ENCODE measurements around the gene ADAMTS19.
"Not testable (repeated sequence)": the region's sequence is repeated elsewhere in the genome, so short reads cannot be mapped to it uniquely, and the experiment has no call there.

The ADAMTS19 gene

DNA sequence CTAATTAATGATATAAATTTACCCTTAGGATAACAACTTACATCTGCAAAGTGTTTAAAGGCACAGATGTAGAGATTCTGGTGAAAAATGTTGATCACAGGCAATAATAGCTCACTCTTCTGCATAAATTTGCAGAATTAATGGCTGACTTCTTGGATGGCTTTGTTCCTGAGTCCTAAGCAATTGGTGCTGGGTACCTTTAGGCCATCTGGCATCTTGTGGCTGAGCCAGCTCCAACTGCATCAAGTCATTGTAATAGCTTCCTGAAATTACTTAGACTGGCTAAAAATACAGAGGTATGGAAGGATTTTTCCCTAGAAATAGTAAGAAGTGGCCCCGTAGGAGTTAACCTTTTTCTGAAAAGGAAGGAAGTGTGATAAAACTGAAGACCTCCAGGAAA lies 169.5 kb downstream of the ADAMTS19 start:
- H3F3A ChIP-seq (ENCODE audit: control insufficient read depth, insufficient read depth), result no peaks in the 10 kb centered on the region
- H3K27ac ChIP-seq (ENCODE audit: low read depth, low read length), result no peak overlapping the region
- no peaks in the 10 kb centered on the region for H4K20me1 ChIP-seq (ENCODE audit: control insufficient read depth, insufficient read depth, low read depth, low read length)
- H3K36me3 ChIP-seq (ENCODE audit: control insufficient read depth, low read length), result no peaks in the 10 kb centered on the region
- H3K4me2 ChIP-seq (ENCODE audit: low read length), result no peak overlapping the region
- TF ChIP-seq, protein P1, sequence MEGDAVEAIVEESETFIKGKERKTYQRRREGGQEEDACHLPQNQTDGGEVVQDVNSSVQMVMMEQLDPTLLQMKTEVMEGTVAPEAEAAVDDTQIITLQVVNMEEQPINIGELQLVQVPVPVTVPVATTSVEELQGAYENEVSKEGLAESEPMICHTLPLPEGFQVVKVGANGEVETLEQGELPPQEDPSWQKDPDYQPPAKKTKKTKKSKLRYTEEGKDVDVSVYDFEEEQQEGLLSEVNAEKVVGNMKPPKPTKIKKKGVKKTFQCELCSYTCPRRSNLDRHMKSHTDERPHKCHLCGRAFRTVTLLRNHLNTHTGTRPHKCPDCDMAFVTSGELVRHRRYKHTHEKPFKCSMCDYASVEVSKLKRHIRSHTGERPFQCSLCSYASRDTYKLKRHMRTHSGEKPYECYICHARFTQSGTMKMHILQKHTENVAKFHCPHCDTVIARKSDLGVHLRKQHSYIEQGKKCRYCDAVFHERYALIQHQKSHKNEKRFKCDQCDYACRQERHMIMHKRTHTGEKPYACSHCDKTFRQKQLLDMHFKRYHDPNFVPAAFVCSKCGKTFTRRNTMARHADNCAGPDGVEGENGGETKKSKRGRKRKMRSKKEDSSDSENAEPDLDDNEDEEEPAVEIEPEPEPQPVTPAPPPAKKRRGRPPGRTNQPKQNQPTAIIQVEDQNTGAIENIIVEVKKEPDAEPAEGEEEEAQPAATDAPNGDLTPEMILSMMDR (IDR thresholded peaks at IDR 0.05; ENCODE audit: low read depth, low read length, poor library complexity, severe bottlenecking), result no peak
- TF ChIP-seq EZH2phosphoT487 (IDR thresholded peaks at IDR 0.05; ENCODE audit: borderline replicate concordance, low read length), result no peak
- H3K9me2 ChIP-seq (replicated peaks; ENCODE audit: control insufficient read depth, low read length), result no peaks in the 10 kb centered on the region
- H3K79me2 ChIP-seq (ENCODE audit: control insufficient read depth, low read length), result no peaks in the 10 kb centered on the region
- H3K4me3 ChIP-seq (ENCODE audit: low read length), result no peak overlapping the region
- H3K4me1 ChIP-seq (ENCODE audit: control insufficient read depth, low read length), result no peaks in the 10 kb centered on the region
- H3K27me3 ChIP-seq (ENCODE audit: control insufficient read depth, low read length), result no peaks in the 10 kb centered on the region
- no peaks in the 10 kb centered on the region for H3K9me3 ChIP-seq (ENCODE audit: control insufficient read depth, insufficient read depth, low read length)

DNA sequence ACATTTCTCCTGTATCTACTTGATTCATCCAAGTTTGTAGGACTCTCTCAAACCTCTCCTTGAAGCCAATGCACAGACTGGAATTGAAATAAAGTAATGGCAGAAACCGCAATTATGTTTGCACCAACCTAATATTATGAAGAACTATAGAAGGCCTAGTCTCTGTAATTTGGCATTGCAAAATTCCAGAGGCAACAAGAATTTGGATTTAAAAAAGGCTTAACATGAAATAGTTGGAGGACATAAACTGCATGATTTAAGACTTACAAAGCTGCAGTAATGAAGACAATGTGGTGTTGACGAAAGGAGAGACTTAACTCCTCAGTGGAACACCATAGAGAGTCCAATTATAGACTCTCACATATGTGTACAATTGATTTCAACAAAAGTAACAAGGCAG lies 170.0 kb downstream of the ADAMTS19 start:
- Histone ChIP-seq H3K9me2 (replicated peaks; ENCODE audit: control insufficient read depth, low read length) (no peaks in the 10 kb centered on the region), H3K4me1 (ENCODE audit: control insufficient read depth, low read length) (no peaks in the 10 kb centered on the region), H3K4me3 (ENCODE audit: low read length) (no peak overlapping the region), H3K27ac (ENCODE audit: low read depth, low read length) (no peak overlapping the region), H3K27me3 (ENCODE audit: control insufficient read depth, low read length) (no peaks in the 10 kb centered on the region), H4K20me1 (ENCODE audit: control insufficient read depth, insufficient read depth, low read depth, low read length) (no peaks in the 10 kb centered on the region), H3K9me3 (ENCODE audit: control insufficient read depth, insufficient read depth, low read length) (no peaks in the 10 kb centered on the region), H3K4me2 (ENCODE audit: low read length) (no peak overlapping the region), H3K79me2 (ENCODE audit: control insufficient read depth, low read length) (no peaks in the 10 kb centered on the region), H3F3A (ENCODE audit: control insufficient read depth, insufficient read depth) (no peaks in the 10 kb centered on the region), H3K36me3 (ENCODE audit: control insufficient read depth, low read length) (no peaks in the 10 kb centered on the region)
- TF ChIP-seq, protein P1 (IDR thresholded peaks at IDR 0.05; ENCODE audit: low read depth, low read length, poor library complexity, severe bottlenecking), result no peak
- TF ChIP-seq EZH2phosphoT487 (IDR thresholded peaks at IDR 0.05; ENCODE audit: borderline replicate concordance, low read length), result no peak

DNA sequence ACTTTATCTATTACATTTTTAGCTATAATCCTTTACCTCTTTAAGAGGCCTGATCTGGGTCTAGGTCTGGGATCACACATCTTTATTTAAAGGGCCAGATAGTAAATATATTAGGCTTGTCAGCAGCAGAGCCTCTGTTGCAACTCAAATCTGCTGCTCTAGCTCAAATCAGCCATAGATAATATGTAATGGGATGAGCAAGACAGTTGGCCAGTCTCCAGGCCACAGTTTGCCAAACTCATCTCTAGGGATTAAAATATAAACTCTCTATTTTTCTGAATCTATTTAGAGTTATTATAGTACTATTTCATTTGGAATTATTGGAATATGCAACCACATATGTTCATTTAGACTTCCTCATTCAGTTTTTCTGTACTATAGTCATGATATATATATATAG lies 171.9 kb downstream of the ADAMTS19 start:
- TF ChIP-seq, protein P1 (IDR thresholded peaks at IDR 0.05; ENCODE audit: low read depth, low read length, poor library complexity, severe bottlenecking), result no peak
- no peak for TF ChIP-seq EZH2phosphoT487 (IDR thresholded peaks at IDR 0.05; ENCODE audit: borderline replicate concordance, low read length)

GRCh38 chr5:129637501-129637900 lies 177.4 kb downstream of the ADAMTS19 start:
- not testable (repeated sequence) for H3K4me1 ChIP-seq (ENCODE audit: control insufficient read depth, low read length); H3K9me3 ChIP-seq (ENCODE audit: control insufficient read depth, insufficient read depth, low read length); H4K20me1 ChIP-seq (ENCODE audit: control insufficient read depth, insufficient read depth, low read depth, low read length); H3K9me2 ChIP-seq (replicated peaks; ENCODE audit: control insufficient read depth, low read length); H3K27ac ChIP-seq (ENCODE audit: low read depth, low read length); H3K27me3 ChIP-seq (ENCODE audit: control insufficient read depth, low read length); H3K4me3 ChIP-seq (ENCODE audit: low read length); H3K79me2 ChIP-seq (ENCODE audit: control insufficient read depth, low read length); H3F3A ChIP-seq (ENCODE audit: control insufficient read depth, insufficient read depth); H3K36me3 ChIP-seq (ENCODE audit: control insufficient read depth, low read length); H3K4me2 ChIP-seq (ENCODE audit: low read length)

More for the DNA sequence above, 171.9 kb downstream of the ADAMTS19 start:
- no peaks in the 10 kb centered on the region for H3K36me3 ChIP-seq (ENCODE audit: control insufficient read depth, low read length)
- H3K79me2 ChIP-seq (ENCODE audit: control insufficient read depth, low read length), result no peaks in the 10 kb centered on the region
- H3K4me1 ChIP-seq (ENCODE audit: control insufficient read depth, low read length), result no peaks in the 10 kb centered on the region
- H3K27ac ChIP-seq (ENCODE audit: low read depth, low read length), result no peak overlapping the region
- H3K9me3 ChIP-seq (ENCODE audit: control insufficient read depth, insufficient read depth, low read length), result no peaks in the 10 kb centered on the region
- no peaks in the 10 kb centered on the region for H3K9me2 ChIP-seq (replicated peaks; ENCODE audit: control insufficient read depth, low read length)
- H3K4me3 ChIP-seq (ENCODE audit: low read length), result no peak overlapping the region
- H3K4me2 ChIP-seq (ENCODE audit: low read length), result no peak overlapping the region
- no peaks in the 10 kb centered on the region for H3K27me3 ChIP-seq (ENCODE audit: control insufficient read depth, low read length)
- no peaks in the 10 kb centered on the region for H3F3A ChIP-seq (ENCODE audit: control insufficient read depth, insufficient read depth)
- H4K20me1 ChIP-seq (ENCODE audit: control insufficient read depth, insufficient read depth, low read depth, low read length), result no peaks in the 10 kb centered on the region
